Keratinocyte (primary cell): ENCODE measurements around the gene ELF1.

Experiments used
- EZH2 ChIP-seq: IDR thresholded peaks from one replicate; pipeline ENCODE4 v1.6.1; 2012; ENCODE audit warnings: inconsistent platforms, mild to moderate bottlenecking, low read length, moderate library complexity
- TF ChIP-seq, protein P1 (sequence below), 3 experiments: IDR thresholded peaks in 1 of 3; conservative IDR thresholded peaks in 1 of 3; optimal IDR thresholded peaks in 1 of 3; 2 replicates in 2 of 3; 3 replicates in 1 of 3; pipeline versions ENCODE3 to v1.5.1; 2011; ENCODE audit warnings: low read length in 3 of 3, mild to moderate bottlenecking in 3 of 3, moderate library complexity in 2 of 3, control low read depth in 1 of 3, inconsistent platforms in 1 of 3; ENCODE audit not compliant: insufficient read depth in 2 of 3; ENCODE audit errors: extremely low read depth in 1 of 3

DNA sequence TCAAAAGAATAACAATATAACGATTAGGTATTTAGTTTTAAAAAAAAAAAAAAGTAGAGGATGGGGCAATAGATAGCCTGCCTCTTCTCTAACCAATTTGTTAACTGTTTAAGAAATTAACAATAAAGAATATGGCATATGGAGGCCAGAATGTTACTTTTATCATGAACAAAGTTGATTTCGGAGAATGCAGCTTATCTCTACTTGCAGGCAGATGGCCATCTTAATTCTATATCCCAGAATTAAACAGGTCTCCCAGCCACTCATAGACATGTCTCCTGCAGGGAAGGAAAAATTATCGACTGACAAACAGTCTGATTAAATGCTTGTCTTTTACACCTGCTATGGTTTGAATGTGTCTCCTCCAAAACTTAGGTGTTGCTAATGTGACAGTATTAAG lies 133.1 kb downstream of the ELF1 start:
- TF ChIP-seq, protein P1, sequence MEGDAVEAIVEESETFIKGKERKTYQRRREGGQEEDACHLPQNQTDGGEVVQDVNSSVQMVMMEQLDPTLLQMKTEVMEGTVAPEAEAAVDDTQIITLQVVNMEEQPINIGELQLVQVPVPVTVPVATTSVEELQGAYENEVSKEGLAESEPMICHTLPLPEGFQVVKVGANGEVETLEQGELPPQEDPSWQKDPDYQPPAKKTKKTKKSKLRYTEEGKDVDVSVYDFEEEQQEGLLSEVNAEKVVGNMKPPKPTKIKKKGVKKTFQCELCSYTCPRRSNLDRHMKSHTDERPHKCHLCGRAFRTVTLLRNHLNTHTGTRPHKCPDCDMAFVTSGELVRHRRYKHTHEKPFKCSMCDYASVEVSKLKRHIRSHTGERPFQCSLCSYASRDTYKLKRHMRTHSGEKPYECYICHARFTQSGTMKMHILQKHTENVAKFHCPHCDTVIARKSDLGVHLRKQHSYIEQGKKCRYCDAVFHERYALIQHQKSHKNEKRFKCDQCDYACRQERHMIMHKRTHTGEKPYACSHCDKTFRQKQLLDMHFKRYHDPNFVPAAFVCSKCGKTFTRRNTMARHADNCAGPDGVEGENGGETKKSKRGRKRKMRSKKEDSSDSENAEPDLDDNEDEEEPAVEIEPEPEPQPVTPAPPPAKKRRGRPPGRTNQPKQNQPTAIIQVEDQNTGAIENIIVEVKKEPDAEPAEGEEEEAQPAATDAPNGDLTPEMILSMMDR (optimal IDR thresholded peaks at IDR 0.05 in 1 of 3, IDR thresholded peaks at IDR 0.05 in 1 of 3, conservative IDR thresholded peaks at IDR 0.05 in 1 of 3; ENCODE audit: extremely low read depth in 1 of 3, insufficient read depth in 2 of 3, low read length in 3 of 3) = no peak
- TF ChIP-seq EZH2 = no peak
